HepG2 (cell line): ENCODE results near the gene KCNT2. TPM values are rescaled to one million over a fixed set of nuclear protein-coding genes. Genes with fewer than 3 reads are reported as not detected.

Experiments used
- ATAC-seq: fragments of 200-7000 bp; cut with Tn5 transposase; 3 replicates; pipeline ENCODE4 v1.9.1; 2020; ENCODE audit warnings: mild to moderate bottlenecking, moderate library complexity
- BruUV-seq: library from RNA; stranded (reverse); fragments of 400-500 nt; replicated peaks from 2 replicates; lab custom pipeline; 2021; lab: Mats Ljungman, UMichigan
- CTCF ChIA-PET: fragments of 300-600 bp; formaldehyde crosslinking; extraction: SDS; loops from one replicate; lab custom pipeline; 2021; ENCODE audit warnings: low total read pairs, inconsistent platforms, low intra/inter-chr PET ratio; lab: Yijun Ruan, JAX
- POLR2A ChIA-PET: fragments of 350-600 bp; sonication (Branson Sonifier 250); formaldehyde crosslinking; loops from one replicate; lab custom pipeline; 2020; ENCODE audit warnings: antibody characterized with exemption, inconsistent platforms; lab: Yijun Ruan, JAX
- DNase-seq: peaks from one replicate; pipeline ENCODE4 v3.0.0-alpha.2; 2015; ENCODE audit warnings: low spot score
- FAIRE-seq: peaks from 3 replicates; lab custom pipeline; 2011; peaks lifted over from hg19 to GRCh38; lab: Jason Lieb, UNC
- H2AFZ ChIP-seq: one replicate; pipeline ENCODE4 v1.6.1; 2011; ENCODE audit warnings: low read length, inconsistent platforms
- H3K27ac ChIP-seq: fragments of 300-600 bp; 3 replicates; pipeline ENCODE4 v1.8.0; 2011; ENCODE audit warnings: mixed run types, mild to moderate bottlenecking, mixed read lengths, low read length, inconsistent platforms; ENCODE audit not compliant: insufficient read depth; ENCODE audit errors: extremely low read length
- H3K27me3 ChIP-seq, 2 experiments: fragments of 200-600 bp in 1 of 2; 2 replicates in 1 of 2; 3 replicates in 1 of 2; pipeline versions ENCODE4 v1.6.0 to v1.8.0; 2011; ENCODE audit warnings: low read length in 2 of 2, mild to moderate bottlenecking in 2 of 2, moderate library complexity in 2 of 2, inconsistent platforms in 1 of 2; ENCODE audit not compliant: insufficient read depth in 2 of 2, control insufficient read depth in 1 of 2
- H3K36me3 ChIP-seq, 2 experiments: fragments of 200-600 bp in 1 of 2; replicated peaks in 1 of 2; 2 replicates in 1 of 2; 3 replicates in 1 of 2; pipeline versions ENCODE4 v1.5.1 to v1.8.0; 2011; ENCODE audit warnings: low read length in 2 of 2, inconsistent platforms in 1 of 2; ENCODE audit not compliant: insufficient read depth in 2 of 2, control insufficient read depth in 1 of 2
- H3K4me1 ChIP-seq: 2 replicates; pipeline ENCODE4 v1.5.1; 2012; ENCODE audit warnings: low read length, inconsistent platforms; ENCODE audit not compliant: insufficient read depth
- H3K4me2 ChIP-seq: 2 replicates; pipeline ENCODE4 v1.6.0; 2011; ENCODE audit warnings: low read depth, low read length, inconsistent platforms
- H3K4me3 ChIP-seq, 3 experiments: fragments of 200-600 bp in 1 of 3; sonication (generic), shearing (Covaris generic) in 1 of 3; replicated peaks in 1 of 3; 2 replicates each; pipeline ENCODE4 v1.5.1; 2011 to 2016; ENCODE audit warnings: low read length in 3 of 3, inconsistent platforms in 2 of 3, low read depth in 2 of 3, mild to moderate bottlenecking in 2 of 3, control low read depth in 1 of 3, mixed read lengths in 1 of 3; ENCODE audit not compliant: insufficient read depth in 1 of 3
- H3K79me2 ChIP-seq: one replicate; pipeline ENCODE4 v1.6.1; 2011; ENCODE audit warnings: low read length, inconsistent platforms; ENCODE audit not compliant: insufficient read depth
- H3K9ac ChIP-seq: 2 replicates; pipeline ENCODE4 v1.6.0; 2011; ENCODE audit warnings: mild to moderate bottlenecking, low read depth, low read length, inconsistent platforms; ENCODE audit not compliant: insufficient read depth
- H3K9me3 ChIP-seq: 2 replicates; pipeline ENCODE4 v1.5.1; 2012; ENCODE audit warnings: mild to moderate bottlenecking, low read length
- H4K20me1 ChIP-seq: 2 replicates; pipeline ENCODE4 v1.6.0; 2011; ENCODE audit warnings: inconsistent platforms, mild to moderate bottlenecking, low read length, moderate library complexity; ENCODE audit not compliant: insufficient read depth
- BRCA1 ChIP-seq: sonication (generic); formaldehyde crosslinking; IDR thresholded peaks from 2 replicates; pipeline ENCODE4 v1.4.0; 2020; ENCODE audit warnings: missing genetic modification reagents
- FOXJ3 ChIP-seq: sonication (generic); formaldehyde crosslinking; IDR thresholded peaks from 2 replicates; pipeline ENCODE4 v1.4.0; 2020; ENCODE audit warnings: missing genetic modification reagents, mild to moderate bottlenecking, borderline replicate concordance
- FOXK2 ChIP-seq: fragments of 450-650 bp; IDR thresholded peaks from 2 replicates; pipeline ENCODE4 v1.6.1; 2016
- MAFF ChIP-seq: IDR thresholded peaks from 2 replicates; pipeline ENCODE4 v1.6.1; 2011; ENCODE audit warnings: low read depth, low read length, improper control_type of control experiment
- MAFK ChIP-seq, 2 experiments: IDR thresholded peaks in 1 of 2; conservative IDR thresholded peaks in 1 of 2; 2 replicates each; pipeline ENCODE4 v1.6.1; 2011; ENCODE audit warnings: improper control_type of control experiment in 2 of 2, low read length in 2 of 2
- TEAD2 ChIP-seq: sonication (generic); formaldehyde crosslinking; IDR thresholded peaks from 2 replicates; pipeline ENCODE4 v1.9.0; 2021; ENCODE audit warnings: missing genetic modification reagents
- ZNF740 ChIP-seq: sonication (generic); formaldehyde crosslinking; IDR thresholded peaks from 2 replicates; pipeline ENCODE4 v1.4.0; 2020; ENCODE audit warnings: missing genetic modification reagents
- WGBS: methylation state at CpG from one replicate; pipeline ENCODE4 v1.1.6; 2017; ENCODE audit warnings: low lambda C conversion rate; 5-methylcytosine and 5-hydroxymethylcytosine counted together
- in situ Hi-C: cut with HindIII; loops from 2 replicates; pipeline ENCODE4 v1.10.0; 2017; ENCODE audit warnings: low pct_unique_long_range_greater_than_20kb; ENCODE audit not compliant: extremely low pct_ligation_motif_present
- intact Hi-C: fragments of 100-400 bp; cut with micrococcal nuclease; formaldehyde crosslinking; loops from one replicate; pipeline ENCODE4 v1.10.0; 2022; ENCODE audit not compliant: unreplicated experiment
- polyA plus RNA-seq, 8 experiments: library from polyadenylated mRNA; depleted of rRNA in 3 of 8; stranded (reverse) in 7 of 8; unstranded in 1 of 8; fragments of >200 nt; fragmentation: Illumina TruSeq in 4 of 8; extraction: Trizol in 4 of 8; gene quantifications; 2 replicates each; pipeline versions ENCODE4 v1.2.1 to v1.2.3, GENCODE V29; 2011 to 2016; ENCODE audit warnings: low read depth in 4 of 8, missing spikeins in 1 of 8, mixed read lengths in 1 of 8; ENCODE audit not compliant: insufficient read depth in 1 of 8
- total RNA-seq, 5 experiments: library from RNA; depleted of rRNA; stranded (reverse); fragments of >200 nt; fragmentation: Illumina TruSeq; extraction: Trizol; gene quantifications; 2 replicates each; pipeline ENCODE4 v1.2.3, GENCODE V29; 2016; ENCODE audit warnings: low read depth in 1 of 5
- TF ChIP-seq, protein P1 (sequence below): sonication (generic); formaldehyde crosslinking; conservative IDR thresholded peaks from 2 replicates; pipeline ENCODE4 v1.5.0; 2020; ENCODE audit warnings: missing genetic modification reagents
- TF ChIP-seq, protein P2 (sequence below): sonication (generic); formaldehyde crosslinking; IDR thresholded peaks from 2 replicates; pipeline ENCODE4 v1.4.0; 2020; ENCODE audit warnings: missing genetic modification reagents, borderline replicate concordance
- TF ChIP-seq, protein P3 (sequence below): sonication (generic); formaldehyde crosslinking; IDR thresholded peaks from 2 replicates; pipeline ENCODE4 v1.4.0; 2020; ENCODE audit warnings: missing genetic modification reagents, low read depth, mild to moderate bottlenecking, borderline replicate concordance

Gene KCNT2
- total and polyA plus RNA-seq, 2 of the 13 experiments (the other 11 are each of a cell fraction or from before 2014, with no cell fraction given): not detected

DNA sequence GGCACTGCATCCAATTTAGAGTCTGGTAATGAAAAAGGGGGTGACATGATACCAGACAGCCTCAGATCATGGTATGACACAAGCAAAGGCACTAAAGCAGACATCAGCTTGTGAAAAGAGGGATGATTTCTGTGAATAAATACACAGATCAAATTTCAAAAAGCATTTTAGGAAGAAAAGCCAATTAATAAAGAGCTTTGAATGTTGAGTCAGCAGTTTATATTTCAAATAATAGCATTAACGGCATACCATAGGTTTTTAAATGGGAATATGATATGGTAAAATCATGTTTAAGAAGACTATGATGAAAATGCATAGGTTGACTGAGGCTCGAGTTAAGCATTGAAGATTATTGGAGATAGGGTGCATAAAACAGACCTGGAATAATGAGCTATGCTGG is 13.5 kb downstream of the KCNT2 start:
- WGBS: 4% methylated on average over 2 of the region's 2 CpGs
- BruUV-seq: no TSS peak

GRCh38 chr1:196593955-196594354 is 14.3 kb downstream of the KCNT2 start:
- CTCF ChIA-PET: no interaction called here
- H3K27me3 ChIP-seq: no peaks in the 10 kb centered on the region; a peak in 1 of 5 replicates
- TF ChIP-seq FOXJ3 (CRISPR knock-in tag): no peak
- TF ChIP-seq FOXK2: no peak
- TF ChIP-seq ZNF740 (CRISPR knock-in tag): no peak
- TF ChIP-seq, protein P1, sequence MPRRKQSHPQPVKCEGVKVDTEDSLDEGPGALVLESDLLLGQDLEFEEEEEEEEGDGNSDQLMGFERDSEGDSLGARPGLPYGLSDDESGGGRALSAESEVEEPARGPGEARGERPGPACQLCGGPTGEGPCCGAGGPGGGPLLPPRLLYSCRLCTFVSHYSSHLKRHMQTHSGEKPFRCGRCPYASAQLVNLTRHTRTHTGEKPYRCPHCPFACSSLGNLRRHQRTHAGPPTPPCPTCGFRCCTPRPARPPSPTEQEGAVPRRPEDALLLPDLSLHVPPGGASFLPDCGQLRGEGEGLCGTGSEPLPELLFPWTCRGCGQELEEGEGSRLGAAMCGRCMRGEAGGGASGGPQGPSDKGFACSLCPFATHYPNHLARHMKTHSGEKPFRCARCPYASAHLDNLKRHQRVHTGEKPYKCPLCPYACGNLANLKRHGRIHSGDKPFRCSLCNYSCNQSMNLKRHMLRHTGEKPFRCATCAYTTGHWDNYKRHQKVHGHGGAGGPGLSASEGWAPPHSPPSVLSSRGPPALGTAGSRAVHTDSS: no peak
- TF ChIP-seq BRCA1 (CRISPR knock-in tag): no peak
- TF ChIP-seq, protein P2, sequence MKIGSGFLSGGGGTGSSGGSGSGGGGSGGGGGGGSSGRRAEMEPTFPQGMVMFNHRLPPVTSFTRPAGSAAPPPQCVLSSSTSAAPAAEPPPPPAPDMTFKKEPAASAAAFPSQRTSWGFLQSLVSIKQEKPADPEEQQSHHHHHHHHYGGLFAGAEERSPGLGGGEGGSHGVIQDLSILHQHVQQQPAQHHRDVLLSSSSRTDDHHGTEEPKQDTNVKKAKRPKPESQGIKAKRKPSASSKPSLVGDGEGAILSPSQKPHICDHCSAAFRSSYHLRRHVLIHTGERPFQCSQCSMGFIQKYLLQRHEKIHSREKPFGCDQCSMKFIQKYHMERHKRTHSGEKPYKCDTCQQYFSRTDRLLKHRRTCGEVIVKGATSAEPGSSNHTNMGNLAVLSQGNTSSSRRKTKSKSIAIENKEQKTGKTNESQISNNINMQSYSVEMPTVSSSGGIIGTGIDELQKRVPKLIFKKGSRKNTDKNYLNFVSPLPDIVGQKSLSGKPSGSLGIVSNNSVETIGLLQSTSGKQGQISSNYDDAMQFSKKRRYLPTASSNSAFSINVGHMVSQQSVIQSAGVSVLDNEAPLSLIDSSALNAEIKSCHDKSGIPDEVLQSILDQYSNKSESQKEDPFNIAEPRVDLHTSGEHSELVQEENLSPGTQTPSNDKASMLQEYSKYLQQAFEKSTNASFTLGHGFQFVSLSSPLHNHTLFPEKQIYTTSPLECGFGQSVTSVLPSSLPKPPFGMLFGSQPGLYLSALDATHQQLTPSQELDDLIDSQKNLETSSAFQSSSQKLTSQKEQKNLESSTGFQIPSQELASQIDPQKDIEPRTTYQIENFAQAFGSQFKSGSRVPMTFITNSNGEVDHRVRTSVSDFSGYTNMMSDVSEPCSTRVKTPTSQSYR (CRISPR knock-in tag): no peak
- TF ChIP-seq, protein P3, sequence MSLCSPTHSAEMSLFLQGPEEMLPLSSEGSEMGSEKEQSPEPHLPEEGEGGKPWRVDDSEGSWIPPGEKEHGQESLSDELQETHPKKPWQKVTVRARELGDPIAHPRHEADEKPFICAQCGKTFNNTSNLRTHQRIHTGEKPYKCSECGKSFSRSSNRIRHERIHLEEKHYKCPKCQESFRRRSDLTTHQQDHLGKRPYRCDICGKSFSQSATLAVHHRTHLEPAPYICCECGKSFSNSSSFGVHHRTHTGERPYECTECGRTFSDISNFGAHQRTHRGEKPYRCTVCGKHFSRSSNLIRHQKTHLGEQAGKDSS (CRISPR knock-in tag): no peak

More for the DNA sequence above, 13.5 kb downstream of the KCNT2 start:
- DNase-seq (no peak), ATAC-seq (no peak)
- intact Hi-C loops: no loop called here
- Histone ChIP-seq H2AFZ (no peak overlapping the region), H3K27me3 (no peaks in the 10 kb centered on the region; a peak in 1 of 5 replicates), H3K4me2 (no peak overlapping the region), H3K36me3 (no peaks in the 10 kb centered on the region), H4K20me1 (no peaks in the 10 kb centered on the region), H3K9ac (no peak overlapping the region), H3K27ac (no peak overlapping the region)
- CTCF ChIA-PET: no interaction called here
- TF ChIP-seq MAFK (conservative IDR thresholded peaks at IDR 0.05 in 1 of 2, IDR thresholded peaks at IDR 0.05 in 1 of 2; ENCODE audit: low read length in 2 of 2) (peak; percentile 78 to 91), TEAD2 (CRISPR knock-in tag) (no peak), MAFF (peak; percentile 84)
- TF ChIP-seq, all 625 proteins: peak for 2
- Histone ChIP-seq H3K4me1 (no peaks in the 10 kb centered on the region), H3K9me3 (no peaks in the 10 kb centered on the region), H3K4me3 (no peak overlapping the region), H3K79me2 (no peaks in the 10 kb centered on the region)
- no peak for FAIRE-seq
- in situ Hi-C loops: no loop called here
- POLR2A ChIA-PET: no interaction called here

More at GRCh38 chr1:196593955-196594354, 14.3 kb downstream of the KCNT2 start:
- Histone ChIP-seq H3K9ac (no peak overlapping the region), H3K4me1 (no peaks in the 10 kb centered on the region), H3K9me3 (no peaks in the 10 kb centered on the region), H3K36me3 (no peaks in the 10 kb centered on the region), H3K79me2 (no peaks in the 10 kb centered on the region), H4K20me1 (no peaks in the 10 kb centered on the region), H3K4me2 (no peak overlapping the region), H3K4me3 (no peak overlapping the region), H2AFZ (no peak overlapping the region), H3K27ac (no peak overlapping the region)
- in situ Hi-C loops (no loop called here), intact Hi-C loops (no loop called here)
- DNase-seq (no peak), ATAC-seq (no peak), FAIRE-seq (no peak)
- BruUV-seq: no TSS peak
- POLR2A ChIA-PET: no interaction called here
